Measurements from ENCODE around the gene GPR137.

GPR137 gene

GRCh38 chr11:64268893-64269539, 16.6 kb upstream of the GPR137 start:
- H3K4me3 ChIP-seq (ENCODE audit: low read depth, low read length), result peak overlapping the region; percentile 62
- no peak for DNase-seq (ENCODE audit: low read depth)
- in situ Hi-C loops (cut with HindIII; ENCODE audit: low sequenced_read_pairs), result loop anchor here (10.0 kb wide), 1 partner anchor 56 kb away; no protein-coding TSS in a partner anchor
- TF ChIP-seq CTCF (IDR thresholded peaks at IDR 0.05; ENCODE audit: low read depth, low read length, missing control alignments), result no peak

- in situ Hi-C loops (cut with HindIII; ENCODE audit: low sequenced_read_pairs), result loop anchor here (10.0 kb wide), 2 partner anchors 55 to 65 kb away; partner anchors contain the start of gene FERMT3
- peak; percentile 100 for DNase-seq (ENCODE audit: low read depth)
- H3K4me3 ChIP-seq (ENCODE audit: low read depth, low read length), result peak overlapping the region; percentile 65
- TF ChIP-seq CTCF (IDR thresholded peaks at IDR 0.05; ENCODE audit: low read depth, low read length, missing control alignments), result peak; percentile 25
These were observed 16.0 kb upstream of the GPR137 start for GRCh38 chr11:64269540-64270220.

- in situ Hi-C loops (cut with HindIII; ENCODE audit: low sequenced_read_pairs), result loop anchor here (10.0 kb wide), 1 partner anchor 70 kb away; the partner anchor contains the start of gene FERMT3
- no peak overlapping the region for H3K4me3 ChIP-seq (ENCODE audit: low read depth, low read length)
- DNase-seq (ENCODE audit: low read depth), result no peak
- no peak for TF ChIP-seq CTCF (IDR thresholded peaks at IDR 0.05; ENCODE audit: low read depth, low read length, missing control alignments)
These were observed 10.4 kb upstream of the GPR137 start for GRCh38 chr11:64275031-64275800.

- in situ Hi-C loops (cut with HindIII; ENCODE audit: low sequenced_read_pairs), result loop anchor here (10.0 kb wide), 1 partner anchor 71 kb away; the partner anchor contains the start of gene FERMT3
- TF ChIP-seq CTCF (IDR thresholded peaks at IDR 0.05; ENCODE audit: low read depth, low read length, missing control alignments), result no peak
- no peak overlapping the region for H3K4me3 ChIP-seq (ENCODE audit: low read depth, low read length)
- DNase-seq (ENCODE audit: low read depth), result no peak
These were observed 9.8 kb upstream of the GPR137 start for GRCh38 chr11:64275841-64276240.

GRCh38 chr11:64276653-64277431, 8.8 kb upstream of the GPR137 start:
- in situ Hi-C loops (cut with HindIII; ENCODE audit: low sequenced_read_pairs), result loop anchor here (10.0 kb wide), 1 partner anchor 72 kb away; the partner anchor contains the start of gene FERMT3
- no peak overlapping the region for H3K4me3 ChIP-seq (ENCODE audit: low read depth, low read length)
- DNase-seq (ENCODE audit: low read depth), result no peak
- no peak for TF ChIP-seq CTCF (IDR thresholded peaks at IDR 0.05; ENCODE audit: low read depth, low read length, missing control alignments)
